Measurements from ENCODE around the gene AMZ2. TPM values are rescaled to one million over a fixed set of nuclear protein-coding genes. Genes with fewer than 3 reads are reported as not detected.
A peak's percentile ranks its signal among the peaks of the same experiment; 100 is the strongest.

AMZ2 gene
- total and polyA plus RNA-seq, 2 donors from 2014 or later = 48.6 to 90.9 TPM

GRCh38 chr17:68290268-68290954 lies 42.6 kb downstream of the AMZ2 start:
- Histone ChIP-seq H3K9me3 (ENCODE audit: control insufficient read depth in 2 of 3, insufficient read depth in 1 of 3, low read length in 3 of 3) (no peaks in the 10 kb centered on the region), H3K36me3 (ENCODE audit: control insufficient read depth in 2 of 3, insufficient read depth in 3 of 3, low read length in 3 of 3) (no peaks in the 10 kb centered on the region), H3K4me1 (ENCODE audit: control insufficient read depth in 2 of 3, insufficient read depth in 2 of 3, low read depth in 1 of 3, low read length in 3 of 3) (peaks cover 0 to 6% (median 0%) of the 10 kb centered on the region in 3 donors), H3K4me3 (ENCODE audit: low read length in 3 of 3) (peak overlapping the region; percentile 7 to 61 (median 30)), H3K27me3 (ENCODE audit: control insufficient read depth, insufficient read depth, low read length) (peaks cover 10% of the 10 kb centered on the region), H3K9ac (ENCODE audit: low read length in 3 of 3) (no peak overlapping the region), H3K27ac (ENCODE audit: low read depth in 2 of 2, low read length in 2 of 2) (peak overlapping the region in 1 of 2 donors; percentile 38)
- no peak for TF ChIP-seq CTCF (IDR thresholded peaks at IDR 0.05; ENCODE audit: borderline replicate concordance, extremely low read depth, insufficient read depth)
- peak; percentile 46 to 86 (median 59) for DNase-seq
- FAIRE-seq = no peak
- intact Hi-C loops (cut with DNase I) = no loop called here

- intact Hi-C loops (cut with DNase I) = no loop called here
- H3K4me1 ChIP-seq (ENCODE audit: control insufficient read depth in 2 of 3, insufficient read depth in 2 of 3, low read depth in 1 of 3, low read length in 3 of 3) = peaks cover 0 to 6% (median 0%) of the 10 kb centered on the region in 3 donors
- peaks cover 10% of the 10 kb centered on the region for H3K27me3 ChIP-seq (ENCODE audit: control insufficient read depth, insufficient read depth, low read length)
- TF ChIP-seq CTCF (IDR thresholded peaks at IDR 0.05; ENCODE audit: borderline replicate concordance, extremely low read depth, insufficient read depth) = no peak
- no peaks in the 10 kb centered on the region for H3K9me3 ChIP-seq (ENCODE audit: control insufficient read depth in 2 of 3, insufficient read depth in 1 of 3, low read length in 3 of 3)
- FAIRE-seq (no peak), DNase-seq (peak; percentile 84 to 94 (median 88))
- H3K27ac ChIP-seq (ENCODE audit: low read depth in 2 of 2, low read length in 2 of 2) = peak within 1 kb of the TSS in 1 of 2 donors; percentile 69
- peak within 1 kb of the TSS; percentile 45 to 67 (median 59) for H3K4me3 ChIP-seq (ENCODE audit: low read length in 3 of 3)
- peak within 1 kb of the TSS in 1 of 3 donors; percentile 26 for H3K9ac ChIP-seq (ENCODE audit: low read length in 3 of 3)
- H3K36me3 ChIP-seq (ENCODE audit: control insufficient read depth in 2 of 3, insufficient read depth in 3 of 3, low read length in 3 of 3) = no peaks in the 10 kb centered on the region
Observed at GRCh38 chr17:68290955-68291835, 43.4 kb downstream of the AMZ2 start, which contains the start of the genes ARSG and SLC16A6. Gene ARSG, plus strand, starts transcription at chr17:68291495. Its CDS starts 15,999 bp downstream, at chr17:68307494. Gene SLC16A6, minus strand, starts transcription at chr17:68291127. Its CDS starts 12,807 bp downstream, at chr17:68278320.

- intact Hi-C loops (cut with DNase I) = no loop called here
- Histone ChIP-seq H3K27ac (ENCODE audit: low read depth in 2 of 2, low read length in 2 of 2) (peak overlapping the region in 1 of 2 donors; percentile 69), H3K9ac (ENCODE audit: low read length in 3 of 3) (peak overlapping the region in 1 of 3 donors; percentile 26), H3K4me1 (ENCODE audit: control insufficient read depth in 2 of 3, insufficient read depth in 2 of 3, low read depth in 1 of 3, low read length in 3 of 3) (peaks cover 0 to 6% (median 0%) of the 10 kb centered on the region in 3 donors), H3K9me3 (ENCODE audit: control insufficient read depth in 2 of 3, insufficient read depth in 1 of 3, low read length in 3 of 3) (no peaks in the 10 kb centered on the region), H3K27me3 (ENCODE audit: control insufficient read depth, insufficient read depth, low read length) (peaks cover 10% of the 10 kb centered on the region), H3K36me3 (ENCODE audit: control insufficient read depth in 2 of 3, insufficient read depth in 3 of 3, low read length in 3 of 3) (no peaks in the 10 kb centered on the region), H3K4me3 (ENCODE audit: low read length in 3 of 3) (peak overlapping the region; percentile 45 to 67 (median 59))
- FAIRE-seq = no peak
- no peak for TF ChIP-seq CTCF (IDR thresholded peaks at IDR 0.05; ENCODE audit: borderline replicate concordance, extremely low read depth, insufficient read depth)
- DNase-seq = peak; percentile 81 to 95 (median 87)
Observed at GRCh38 chr17:68291836-68292688, 44.2 kb downstream of the AMZ2 start.
